CD14-positive monocyte (primary cell): ENCODE measurements around the gene PIP4K2C. TPM values are rescaled to one million over a fixed set of nuclear protein-coding genes. Genes with fewer than 3 reads are reported as not detected.

Experiments used
- DNase-seq, 3 donors: peaks; one replicate each; pipeline ENCODE4 v3.0.0-alpha.2; 2011 to 2022
- H2AFZ ChIP-seq: 2 replicates; pipeline ENCODE4 v1.6.0; 2012; ENCODE audit warnings: mild to moderate bottlenecking, low read depth, low read length, inconsistent platforms; ENCODE audit not compliant: insufficient read depth, poor library complexity, severe bottlenecking
- H3K27ac ChIP-seq, 2 donors: 1 replicate in 1 of 2; 2 replicates in 1 of 2; pipeline ENCODE4 v1.5.1; 2012 to 2013; ENCODE audit warnings: low read length in 2 of 2, control low read depth in 1 of 2, inconsistent platforms in 1 of 2, low read depth in 1 of 2, mild to moderate bottlenecking in 1 of 2
- H3K27me3 ChIP-seq, 2 donors: one replicate each; pipeline versions ENCODE4 v1.6.0 to v1.6.1; 2011 to 2013; ENCODE audit warnings: low read length in 2 of 2; ENCODE audit not compliant: control insufficient read depth in 2 of 2, insufficient read depth in 2 of 2
- H3K36me3 ChIP-seq, 2 donors: replicated peaks in 1 of 2; 1 replicate in 1 of 2; 2 replicates in 1 of 2; pipeline versions ENCODE4 v1.5.1 to v1.6.1; 2012 to 2013; ENCODE audit warnings: low read length in 2 of 2, control low read depth in 1 of 2, inconsistent platforms in 1 of 2, mild to moderate bottlenecking in 1 of 2; ENCODE audit not compliant: insufficient read depth in 2 of 2, control insufficient read depth in 1 of 2
- H3K4me1 ChIP-seq, 2 donors: 1 replicate in 1 of 2; 2 replicates in 1 of 2; pipeline versions ENCODE4 v1.5.1 to v1.6.1; 2012 to 2013; ENCODE audit warnings: low read length in 2 of 2, control low read depth in 1 of 2, inconsistent platforms in 1 of 2, mild to moderate bottlenecking in 1 of 2, moderate library complexity in 1 of 2; ENCODE audit not compliant: insufficient read depth in 2 of 2, control insufficient read depth in 1 of 2
- H3K4me2 ChIP-seq: replicated peaks from 2 replicates; pipeline ENCODE3; 2012; ENCODE audit warnings: low read length, moderate library complexity, mild to moderate bottlenecking; ENCODE audit not compliant: poor library complexity, severe bottlenecking; ENCODE audit errors: extremely low read depth
- H3K4me3 ChIP-seq, 3 experiments: fragments of 200-600 bp in 1 of 3; sonication (generic) in 1 of 3; replicated peaks in 1 of 3; 1 replicate in 2 of 3; 2 replicates in 1 of 3; pipeline ENCODE4 v1.5.1; 2011 to 2013; ENCODE audit warnings: low read length in 3 of 3, mild to moderate bottlenecking in 3 of 3, control low read depth in 2 of 3, low read depth in 2 of 3, inconsistent platforms in 1 of 3, moderate library complexity in 1 of 3
- H3K79me2 ChIP-seq: 2 replicates; pipeline ENCODE4 v1.6.0; 2012; ENCODE audit warnings: mild to moderate bottlenecking, control low read depth, inconsistent platforms, low read length, moderate library complexity; ENCODE audit not compliant: insufficient read depth
- H3K9ac ChIP-seq: 2 replicates; pipeline ENCODE4 v1.6.0; 2017; ENCODE audit warnings: low read length, mild to moderate bottlenecking; ENCODE audit not compliant: insufficient read depth, poor library complexity, severe bottlenecking
- H3K9me3 ChIP-seq, 2 donors: replicated peaks in 1 of 2; 1 replicate in 1 of 2; 2 replicates in 1 of 2; pipeline versions ENCODE4 v1.5.1 to v1.6.1; 2012 to 2013; ENCODE audit warnings: low read length in 2 of 2, control low read depth in 1 of 2; ENCODE audit not compliant: control insufficient read depth in 1 of 2, insufficient read depth in 1 of 2
- H4K20me1 ChIP-seq: 2 replicates; pipeline ENCODE4 v1.6.0; 2012; ENCODE audit warnings: mild to moderate bottlenecking, low read length, control low read depth, moderate library complexity; ENCODE audit not compliant: insufficient read depth
- H3K27ac Mint-ChIP-seq, 7 donors: one replicate each; pipeline ENCODE4 v1.8.0; 2020; ENCODE audit warnings: mild to moderate bottlenecking in 7 of 7, mixed read lengths in 7 of 7, moderate library complexity in 6 of 7, inconsistent platforms in 2 of 7
- H3K27me3 Mint-ChIP-seq, 3 donors: one replicate each; pipeline ENCODE4 v1.8.0; 2021 to 2022; ENCODE audit warnings: low read depth in 3 of 3, mild to moderate bottlenecking in 3 of 3, mixed read lengths in 3 of 3, moderate library complexity in 3 of 3, inconsistent platforms in 1 of 3
- H3K36me3 Mint-ChIP-seq, 2 donors: one replicate each; pipeline ENCODE4 v1.8.0; 2020; ENCODE audit warnings: mixed read lengths in 2 of 2, inconsistent platforms in 1 of 2, mild to moderate bottlenecking in 1 of 2
- H3K4me1 Mint-ChIP-seq: one replicate; pipeline ENCODE4 v1.8.0; 2020; ENCODE audit warnings: mild to moderate bottlenecking, mixed read lengths
- H3K4me3 Mint-ChIP-seq, 2 donors: one replicate each; pipeline ENCODE4 v1.8.0; 2020; ENCODE audit warnings: mild to moderate bottlenecking in 2 of 2, mixed read lengths in 2 of 2, moderate library complexity in 1 of 2
- H3K9me3 Mint-ChIP-seq, 7 donors: one replicate each; pipeline ENCODE4 v1.8.0; 2020 to 2022; ENCODE audit warnings: mixed read lengths in 7 of 7, mild to moderate bottlenecking in 6 of 7, moderate library complexity in 6 of 7, inconsistent platforms in 2 of 7
- WGBS: methylation state at CpG from one replicate; pipeline ENCODE4 v1.1.5; 2013; ENCODE audit warnings: missing lambda C conversion rate; ENCODE audit not compliant: insufficient coverage; 5-methylcytosine and 5-hydroxymethylcytosine counted together
- intact Hi-C, 2 donors: fragments of 100-400 bp; cut with micrococcal nuclease; formaldehyde crosslinking; loops; one replicate each; pipeline versions ENCODE4 v1.15.0 to v1.15.1; 2023
- polyA plus RNA-seq, 3 donors: library from polyadenylated mRNA; depleted of rRNA in 1 of 3; unstranded in 2 of 3; stranded (reverse) in 1 of 3; fragments of 300-500 nt in 2 of 3; fragments of >200 nt in 1 of 3; fragmentation: Illumina TruSeq in 2 of 3; gene quantifications; 1 replicate in 2 of 3; 2 replicates in 1 of 3; pipeline ENCODE4 v1.2.3, GENCODE V29; 2012 to 2021
- TF ChIP-seq, protein P1 (sequence below): fragments of 200-600 bp; IDR thresholded peaks from one replicate; pipeline ENCODE4 v1.8.0; 2022; ENCODE audit warnings: antibody characterized with exemption, mild to moderate bottlenecking

Gene PIP4K2C
- polyA plus RNA-seq, 3 donors: 12.3 to 18.6 (median 16.9) TPM

DNA sequence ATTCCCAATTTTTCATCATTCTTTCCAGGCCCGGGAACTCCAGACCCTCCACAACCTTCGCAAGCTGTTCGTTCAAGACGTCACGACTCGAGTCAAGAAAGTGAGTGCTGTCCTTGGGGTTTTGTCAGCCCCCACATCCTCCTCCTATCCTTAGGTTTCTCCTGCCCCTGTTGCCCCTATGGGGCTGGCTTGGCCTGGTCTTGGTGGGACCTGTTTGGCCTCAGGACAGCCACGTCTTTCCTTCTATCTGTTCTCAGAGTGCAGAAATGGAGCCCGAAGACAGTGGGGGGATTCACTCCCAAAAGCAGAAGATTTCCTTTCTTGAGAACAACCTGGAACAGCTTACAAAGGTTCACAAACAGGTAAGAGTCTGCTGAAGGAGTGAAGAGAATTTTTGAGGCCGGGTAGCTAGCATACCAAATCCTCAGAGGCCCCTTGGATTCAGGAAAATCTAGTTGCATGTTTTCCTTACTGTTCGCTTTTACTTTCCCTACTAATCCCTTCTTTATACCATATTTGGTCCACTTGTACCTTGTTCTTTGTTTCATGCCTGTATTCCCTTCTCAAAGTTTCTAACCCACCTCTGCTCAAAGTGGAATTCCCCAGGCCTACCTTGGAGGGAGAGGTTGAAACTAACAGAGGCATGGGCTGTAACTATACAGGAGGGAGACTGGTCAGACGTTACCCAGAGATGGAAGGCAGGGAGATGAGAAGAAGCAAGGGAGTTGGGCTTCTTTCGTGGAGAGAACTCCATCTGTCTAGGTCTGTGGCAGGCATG lies 12.8 kb upstream of the PIP4K2C start:
- TF ChIP-seq, protein P1, sequence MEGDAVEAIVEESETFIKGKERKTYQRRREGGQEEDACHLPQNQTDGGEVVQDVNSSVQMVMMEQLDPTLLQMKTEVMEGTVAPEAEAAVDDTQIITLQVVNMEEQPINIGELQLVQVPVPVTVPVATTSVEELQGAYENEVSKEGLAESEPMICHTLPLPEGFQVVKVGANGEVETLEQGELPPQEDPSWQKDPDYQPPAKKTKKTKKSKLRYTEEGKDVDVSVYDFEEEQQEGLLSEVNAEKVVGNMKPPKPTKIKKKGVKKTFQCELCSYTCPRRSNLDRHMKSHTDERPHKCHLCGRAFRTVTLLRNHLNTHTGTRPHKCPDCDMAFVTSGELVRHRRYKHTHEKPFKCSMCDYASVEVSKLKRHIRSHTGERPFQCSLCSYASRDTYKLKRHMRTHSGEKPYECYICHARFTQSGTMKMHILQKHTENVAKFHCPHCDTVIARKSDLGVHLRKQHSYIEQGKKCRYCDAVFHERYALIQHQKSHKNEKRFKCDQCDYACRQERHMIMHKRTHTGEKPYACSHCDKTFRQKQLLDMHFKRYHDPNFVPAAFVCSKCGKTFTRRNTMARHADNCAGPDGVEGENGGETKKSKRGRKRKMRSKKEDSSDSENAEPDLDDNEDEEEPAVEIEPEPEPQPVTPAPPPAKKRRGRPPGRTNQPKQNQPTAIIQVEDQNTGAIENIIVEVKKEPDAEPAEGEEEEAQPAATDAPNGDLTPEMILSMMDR: no peak
- Histone ChIP-seq H3K36me3 (no peaks in the 10 kb centered on the region), H3K9me3 (no peaks in the 10 kb centered on the region), H3K4me3 (no peak overlapping the region), H2AFZ (no peak overlapping the region), H3K4me1 (no peaks in the 10 kb centered on the region), H3K27ac (no peak overlapping the region), H3K4me2 (no peak overlapping the region), H3K27me3 (peaks cover 0 to 8% of the 10 kb centered on the region in 2 donors), H4K20me1 (no peaks in the 10 kb centered on the region), H3K9ac (no peak overlapping the region), H3K79me2 (no peaks in the 10 kb centered on the region)
- WGBS: 94% methylated on average over 9 of the region's 12 CpGs
- Mint-ChIP-seq H3K4me1 (peaks cover 2% of the 10 kb centered on the region), H3K4me3 (no peak overlapping the region), H3K27ac (no peak overlapping the region), H3K27me3 (peaks cover 14 to 22% (median 17%) of the 10 kb centered on the region in 3 donors), H3K9me3 (no peaks in the 10 kb centered on the region), H3K36me3 (no peaks in the 10 kb centered on the region)
- intact Hi-C loops: no loop called here
- DNase-seq: no peak

DNA sequence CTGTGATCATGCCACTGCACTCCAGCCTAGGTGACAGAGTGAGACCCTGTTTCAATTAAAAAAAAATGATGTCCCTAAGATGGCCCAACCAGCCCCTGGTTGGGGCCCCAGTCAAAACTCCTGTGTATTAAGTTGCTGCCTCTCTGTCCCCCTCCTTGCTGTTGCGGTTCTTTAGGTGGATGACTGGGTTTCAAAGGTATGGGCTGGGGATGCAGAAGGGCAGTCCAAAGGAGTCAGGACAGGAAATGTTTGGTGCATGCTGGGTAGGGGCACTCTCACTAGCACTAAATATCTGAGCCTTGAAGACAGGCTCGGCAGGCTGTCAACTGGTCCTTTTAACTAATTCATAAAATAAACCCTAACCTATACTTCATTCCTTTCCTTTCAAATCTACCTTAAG lies 12.0 kb upstream of the PIP4K2C start:
- Histone ChIP-seq H3K4me2 (no peak overlapping the region), H3K9me3 (no peaks in the 10 kb centered on the region), H3K36me3 (no peaks in the 10 kb centered on the region), H4K20me1 (no peaks in the 10 kb centered on the region), H3K27ac (no peak overlapping the region), H3K9ac (no peak overlapping the region), H2AFZ (no peak overlapping the region), H3K4me3 (no peak overlapping the region), H3K27me3 (peaks cover 0 to 8% of the 10 kb centered on the region in 2 donors), H3K4me1 (peaks cover under 1 to 2% of the 10 kb centered on the region in 2 donors), H3K79me2 (no peaks in the 10 kb centered on the region)
- intact Hi-C loops: no loop called here
- DNase-seq: no peak
- Mint-ChIP-seq H3K27me3 (peaks cover 15 to 22% (median 18%) of the 10 kb centered on the region in 3 donors), H3K9me3 (no peaks in the 10 kb centered on the region), H3K36me3 (no peaks in the 10 kb centered on the region), H3K4me1 (peaks cover 8% of the 10 kb centered on the region), H3K27ac (no peak overlapping the region), H3K4me3 (no peak overlapping the region)
- TF ChIP-seq, protein P1: no peak
- 100% methylated on average over 1 of the region's 2 CpGs for WGBS
